ENCODE measurements around the gene MAP3K19. TPM values are rescaled to one million over a fixed set of nuclear protein-coding genes. Genes with fewer than 3 reads are reported as not detected.

Gene MAP3K19
- total RNA-seq, 2 donors from 2014 or later, result not detected

DNA sequence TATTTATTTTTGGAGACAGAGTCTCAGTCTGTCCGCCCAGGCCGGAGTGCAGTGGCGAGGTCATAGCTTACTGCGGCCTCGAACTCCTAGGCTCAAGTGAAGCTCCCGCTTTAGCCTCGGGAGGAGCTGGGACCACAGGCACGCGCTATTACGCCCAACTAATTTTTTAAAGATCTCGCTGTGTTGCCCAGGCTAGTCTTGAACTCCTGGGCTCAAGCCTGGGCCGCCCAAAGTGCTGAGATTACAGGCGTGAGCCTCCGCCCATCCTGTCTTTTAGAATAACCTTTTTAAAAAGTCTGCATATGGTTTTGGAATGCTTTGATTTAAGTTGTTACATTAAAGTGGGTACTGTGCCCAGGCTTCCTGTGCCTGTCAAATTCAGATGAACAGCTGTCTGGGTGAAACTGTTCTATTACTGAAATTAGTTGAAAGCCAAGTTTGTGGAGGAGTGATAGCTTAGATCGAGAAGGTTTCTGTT is 5.8 kb upstream of the MAP3K19 start:
- Histone ChIP-seq H3K4me1 (peaks cover 48% of the 10 kb centered on the region), H3K27ac (peak overlapping the region in 3 of 4 donors; percentile 95 to 97 (median 96)), H3K36me3 (replicated peaks in 1 of 2; ENCODE audit: insufficient read depth in 1 of 2, low read depth in 2 of 2) (no peaks in the 10 kb centered on the region), H3K4me3 (peak overlapping the region; percentile 52 to 77), H3K27me3 (no peaks in the 10 kb centered on the region), H3K9me3 (no peaks in the 10 kb centered on the region)
- TF ChIP-seq, protein P1, sequence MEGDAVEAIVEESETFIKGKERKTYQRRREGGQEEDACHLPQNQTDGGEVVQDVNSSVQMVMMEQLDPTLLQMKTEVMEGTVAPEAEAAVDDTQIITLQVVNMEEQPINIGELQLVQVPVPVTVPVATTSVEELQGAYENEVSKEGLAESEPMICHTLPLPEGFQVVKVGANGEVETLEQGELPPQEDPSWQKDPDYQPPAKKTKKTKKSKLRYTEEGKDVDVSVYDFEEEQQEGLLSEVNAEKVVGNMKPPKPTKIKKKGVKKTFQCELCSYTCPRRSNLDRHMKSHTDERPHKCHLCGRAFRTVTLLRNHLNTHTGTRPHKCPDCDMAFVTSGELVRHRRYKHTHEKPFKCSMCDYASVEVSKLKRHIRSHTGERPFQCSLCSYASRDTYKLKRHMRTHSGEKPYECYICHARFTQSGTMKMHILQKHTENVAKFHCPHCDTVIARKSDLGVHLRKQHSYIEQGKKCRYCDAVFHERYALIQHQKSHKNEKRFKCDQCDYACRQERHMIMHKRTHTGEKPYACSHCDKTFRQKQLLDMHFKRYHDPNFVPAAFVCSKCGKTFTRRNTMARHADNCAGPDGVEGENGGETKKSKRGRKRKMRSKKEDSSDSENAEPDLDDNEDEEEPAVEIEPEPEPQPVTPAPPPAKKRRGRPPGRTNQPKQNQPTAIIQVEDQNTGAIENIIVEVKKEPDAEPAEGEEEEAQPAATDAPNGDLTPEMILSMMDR (IDR thresholded peaks at IDR 0.05), result no peak
- no peak for TF ChIP-seq POLR2A (IDR thresholded peaks at IDR 0.05)
- DNase-seq (peak in 1 of 4 donors; percentile 12), ATAC-seq (no peak)
- 5 to 7% methylated on average over 15 of the region's 15 CpGs for WGBS, 2 donors
- intact Hi-C loops (cut with DNase I), result no loop called here

DNA sequence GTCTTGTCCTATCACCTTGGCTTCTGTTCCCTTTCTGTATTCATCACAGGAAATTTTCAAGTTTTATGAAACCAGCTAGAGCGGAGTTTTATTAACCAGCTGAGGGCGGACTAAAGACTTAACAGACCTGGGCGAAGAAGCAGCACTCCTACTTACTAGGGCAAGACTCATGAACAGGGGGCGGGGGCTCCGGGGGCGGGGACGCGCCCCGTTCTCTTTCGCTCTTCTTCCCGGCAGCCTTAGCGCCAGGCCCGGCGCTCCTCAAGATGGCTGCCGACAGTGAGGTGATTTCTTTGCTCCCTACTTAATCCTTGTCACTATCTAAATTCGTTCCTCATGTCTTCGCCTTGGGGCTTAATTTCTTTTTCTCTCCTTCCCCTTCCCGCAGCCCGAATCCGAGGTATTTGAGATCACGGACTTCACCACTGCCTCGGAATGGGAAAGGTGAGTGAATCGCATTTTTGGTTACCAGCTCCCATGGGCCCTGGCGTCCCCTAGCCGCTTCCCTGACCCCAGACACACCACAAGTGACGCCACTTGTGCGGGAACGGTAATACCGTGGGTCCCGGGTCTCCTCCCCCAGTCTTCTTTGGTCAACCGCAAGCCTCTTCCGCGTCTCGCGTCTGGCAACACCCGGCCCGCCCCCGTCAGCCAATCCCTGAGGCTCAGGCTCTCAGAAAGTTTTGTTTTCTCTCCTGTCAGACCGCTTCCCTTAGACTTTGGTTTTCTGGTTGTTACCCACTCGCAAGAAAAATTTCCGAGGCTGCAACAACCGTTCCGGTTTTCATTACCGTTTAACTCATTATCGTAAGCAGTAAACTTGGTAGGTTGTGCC is 5.0 kb upstream of the MAP3K19 start, which contains the start of gene RAB3GAP1:
Gene RAB3GAP1 (plus strand): TSS at position 251 of the 835 bp plus-strand sequence. CDS start 16 bp downstream, at position 267.
- H3K27me3 ChIP-seq, result no peaks in the 10 kb centered on the region
- WGBS, 2 donors, result 0% methylated on average over 45 of the region's 45 CpGs
- DNase-seq (peak; percentile 69 to 83 (median 76)), ATAC-seq (peak; percentile 88)
- peaks cover 48% of the 10 kb centered on the region for H3K4me1 ChIP-seq
- H3K27ac ChIP-seq, result peak within 1 kb of the TSS; percentile 76 to 97 (median 96)
- intact Hi-C loops (cut with DNase I), result no loop called here
- no peaks in the 10 kb centered on the region for H3K36me3 ChIP-seq (replicated peaks in 1 of 2; ENCODE audit: insufficient read depth in 1 of 2, low read depth in 2 of 2)
- TF ChIP-seq, protein P1 (IDR thresholded peaks at IDR 0.05), result peak in 1 of 7 experiments; percentile 1
- peak; percentile 16 to 84 (median 80) for TF ChIP-seq POLR2A (IDR thresholded peaks at IDR 0.05)
- H3K9me3 ChIP-seq, result no peaks in the 10 kb centered on the region
- H3K4me3 ChIP-seq, result peak within 1 kb of the TSS; percentile 52 to 77

DNA sequence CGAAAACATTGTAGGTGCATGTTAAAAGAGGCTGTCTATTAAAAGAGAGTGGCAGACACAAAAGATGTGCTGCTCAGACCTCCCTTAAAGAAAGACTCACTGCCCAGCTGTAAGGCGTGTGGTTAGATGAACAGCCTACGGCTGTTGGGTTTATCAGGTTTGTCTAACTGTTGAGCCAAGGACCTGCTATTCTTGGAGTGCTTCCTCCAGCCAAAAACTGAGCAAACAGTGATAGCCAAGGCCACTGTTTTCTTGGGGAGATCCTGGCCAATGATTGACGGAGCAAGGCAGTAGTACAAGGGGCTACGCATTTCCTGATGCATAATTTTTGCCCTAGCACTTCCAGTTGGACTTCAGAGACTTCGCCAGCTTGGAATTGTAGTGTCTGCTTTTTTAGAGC is 3.4 kb upstream of the MAP3K19 start:
- Histone ChIP-seq H3K36me3 (replicated peaks in 1 of 2; ENCODE audit: insufficient read depth in 1 of 2, low read depth in 2 of 2) (no peaks in the 10 kb centered on the region), H3K4me3 (no peak overlapping the region), H3K27me3 (no peaks in the 10 kb centered on the region), H3K9me3 (no peaks in the 10 kb centered on the region), H3K27ac (peak overlapping the region in 2 of 4 donors; percentile 47 to 67), H3K4me1 (peaks cover 40% of the 10 kb centered on the region)
- ATAC-seq (peak; percentile 55), DNase-seq (peak; percentile 31 to 70 (median 44))
- 33 to 50% methylated on average over 6 of the region's 6 CpGs for WGBS, 2 donors
- intact Hi-C loops (cut with DNase I), result no loop called here
- no peak for TF ChIP-seq POLR2A (IDR thresholded peaks at IDR 0.05)
- TF ChIP-seq, protein P1 (IDR thresholded peaks at IDR 0.05), result no peak

DNA sequence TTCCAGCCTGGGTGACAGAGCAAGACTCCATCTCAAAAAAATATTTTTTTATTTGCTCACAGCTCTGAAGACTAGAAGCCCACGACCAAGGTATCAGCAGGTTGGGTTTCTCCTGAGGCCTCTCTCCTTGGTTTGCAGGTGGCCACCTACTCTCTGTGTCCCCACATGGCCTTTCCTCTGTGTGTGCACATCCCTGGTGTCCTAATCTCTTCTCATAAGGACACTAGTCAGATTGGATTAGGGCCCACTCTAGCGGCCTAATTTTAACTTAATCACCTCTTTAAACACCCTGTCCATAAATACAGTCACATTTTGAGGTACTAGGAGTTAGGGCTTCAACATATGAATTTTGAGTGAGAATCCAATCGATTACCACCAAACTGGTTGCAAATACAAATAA is 2.9 kb upstream of the MAP3K19 start:
- no peaks in the 10 kb centered on the region for H3K36me3 ChIP-seq (replicated peaks in 1 of 2; ENCODE audit: insufficient read depth in 1 of 2, low read depth in 2 of 2)
- no peaks in the 10 kb centered on the region for H3K9me3 ChIP-seq
- no peak overlapping the region for H3K4me3 ChIP-seq
- peak overlapping the region in 2 of 4 donors; percentile 47 to 67 for H3K27ac ChIP-seq
- intact Hi-C loops (cut with DNase I), result no loop called here
- H3K27me3 ChIP-seq, result no peaks in the 10 kb centered on the region
- TF ChIP-seq, protein P1 (IDR thresholded peaks at IDR 0.05), result no peak
- no peak for TF ChIP-seq POLR2A (IDR thresholded peaks at IDR 0.05)
- peaks cover 37% of the 10 kb centered on the region for H3K4me1 ChIP-seq
- no peak for ATAC-seq
- 21 to 30% methylated on average over 3 of the region's 3 CpGs for WGBS, 2 donors
- no peak for DNase-seq
